Thymus (tissue), 14 donors: ENCODE results near the gene STAT3. TPM values are rescaled to one million over a fixed set of nuclear protein-coding genes. Genes with fewer than 3 reads are reported as not detected.

Experiments used
- DNase-seq, 9 donors: peaks; one replicate each; pipeline ENCODE4 v3.0.0-alpha.2; 2013; ENCODE audit warnings: low spot score in 9 of 9, low read depth in 6 of 9, missing footprints in 1 of 9
- H3K27ac ChIP-seq, 2 donors: one replicate each; pipeline ENCODE4 v1.5.1; 2013; ENCODE audit warnings: control low read depth in 1 of 2, low read depth in 1 of 2, low read length in 1 of 2, mild to moderate bottlenecking in 1 of 2, moderate library complexity in 1 of 2
- H3K27me3 ChIP-seq, 2 donors: one replicate each; pipeline ENCODE4 v1.5.1; 2013; ENCODE audit warnings: low read length in 1 of 2; ENCODE audit not compliant: control insufficient read depth in 2 of 2, insufficient read depth in 1 of 2
- H3K36me3 ChIP-seq, 2 donors: one replicate each; pipeline ENCODE4 v1.5.1; 2013; ENCODE audit warnings: low read length in 1 of 2, mild to moderate bottlenecking in 1 of 2, moderate library complexity in 1 of 2; ENCODE audit not compliant: control insufficient read depth in 2 of 2, insufficient read depth in 2 of 2
- H3K4me1 ChIP-seq, 2 donors: one replicate each; pipeline ENCODE4 v1.5.1; 2013; ENCODE audit warnings: low read length in 2 of 2; ENCODE audit not compliant: control insufficient read depth in 2 of 2, insufficient read depth in 2 of 2
- H3K4me3 ChIP-seq, 2 donors: one replicate each; pipeline ENCODE4 v1.5.1; 2013; ENCODE audit warnings: low read length in 2 of 2, control low read depth in 1 of 2, mild to moderate bottlenecking in 1 of 2
- H3K9me3 ChIP-seq, 2 donors: one replicate each; pipeline ENCODE4 v1.5.1; 2013; ENCODE audit warnings: low read length in 1 of 2, mild to moderate bottlenecking in 1 of 2; ENCODE audit not compliant: control insufficient read depth in 2 of 2, insufficient read depth in 1 of 2
- WGBS: extraction: QIAGEN DNeasy Blood & Tissue Kit; methylation state at CpG from one replicate; pipeline ENCODE4 v1.1.7; 2013; 5-methylcytosine and 5-hydroxymethylcytosine counted together
- long read RNA-seq, 10 donors: transcript quantifications; one replicate each; lab custom pipeline, GENCODE V29; 2026
- polyA plus RNA-seq: library from polyadenylated mRNA; stranded (reverse); fragments of 200-250 nt; gene quantifications from one replicate; pipeline ENCODE4 v1.2.3, GENCODE V29; 2013
- total RNA-seq: library from RNA; stranded (reverse); fragments of 120-200 nt; gene quantifications from one replicate; pipeline ENCODE4 v1.2.4, GENCODE V29; 2013
- donor health status: healthy.

Gene STAT3
- total RNA-seq (69.2 TPM), polyA plus RNA-seq (57.6 TPM)
- long read RNA-seq, donor 1, full-length matches to known transcripts: 6 of 6 reads
- long read RNA-seq, donor 1, partial matches to known transcripts: 0 of 6 reads
- long read RNA-seq, donor 1, other reads (novel, unspliced or antisense): 0 of 6 reads
- long read RNA-seq, donor 2: 0 reads
- long read RNA-seq, donor 3, full-length matches to known transcripts: 25 of 25 reads
- long read RNA-seq, donor 3, partial matches to known transcripts: 0 of 25 reads
- long read RNA-seq, donor 3, other reads (novel, unspliced or antisense): 0 of 25 reads
- long read RNA-seq, donor 4, full-length matches to known transcripts: 24 of 24 reads
- long read RNA-seq, donor 4, partial matches to known transcripts: 0 of 24 reads
- long read RNA-seq, donor 4, other reads (novel, unspliced or antisense): 0 of 24 reads
- long read RNA-seq, donor 5, full-length matches to known transcripts: 42 of 42 reads
- long read RNA-seq, donor 5, partial matches to known transcripts: 0 of 42 reads
- long read RNA-seq, donor 5, other reads (novel, unspliced or antisense): 0 of 42 reads
- long read RNA-seq, donor 6, full-length matches to known transcripts: 20 of 20 reads
- long read RNA-seq, donor 6, partial matches to known transcripts: 0 of 20 reads
- long read RNA-seq, donor 6, other reads (novel, unspliced or antisense): 0 of 20 reads
- long read RNA-seq, donor 7, full-length matches to known transcripts: 42 of 48 reads
- long read RNA-seq, donor 7, partial matches to known transcripts: 6 of 48 reads
- long read RNA-seq, donor 7, other reads (novel, unspliced or antisense): 0 of 48 reads
- long read RNA-seq, donor 8, full-length matches to known transcripts: 9 of 9 reads
- long read RNA-seq, donor 8, partial matches to known transcripts: 0 of 9 reads
- long read RNA-seq, donor 8, other reads (novel, unspliced or antisense): 0 of 9 reads
- long read RNA-seq, donor 9, full-length matches to known transcripts: 18 of 18 reads
- long read RNA-seq, donor 9, partial matches to known transcripts: 0 of 18 reads
- long read RNA-seq, donor 9, other reads (novel, unspliced or antisense): 0 of 18 reads
- long read RNA-seq, donor 10, full-length matches to known transcripts: 19 of 39 reads
- long read RNA-seq, donor 10, partial matches to known transcripts: 20 of 39 reads
- long read RNA-seq, donor 10, other reads (novel, unspliced or antisense): 0 of 39 reads

DNA sequence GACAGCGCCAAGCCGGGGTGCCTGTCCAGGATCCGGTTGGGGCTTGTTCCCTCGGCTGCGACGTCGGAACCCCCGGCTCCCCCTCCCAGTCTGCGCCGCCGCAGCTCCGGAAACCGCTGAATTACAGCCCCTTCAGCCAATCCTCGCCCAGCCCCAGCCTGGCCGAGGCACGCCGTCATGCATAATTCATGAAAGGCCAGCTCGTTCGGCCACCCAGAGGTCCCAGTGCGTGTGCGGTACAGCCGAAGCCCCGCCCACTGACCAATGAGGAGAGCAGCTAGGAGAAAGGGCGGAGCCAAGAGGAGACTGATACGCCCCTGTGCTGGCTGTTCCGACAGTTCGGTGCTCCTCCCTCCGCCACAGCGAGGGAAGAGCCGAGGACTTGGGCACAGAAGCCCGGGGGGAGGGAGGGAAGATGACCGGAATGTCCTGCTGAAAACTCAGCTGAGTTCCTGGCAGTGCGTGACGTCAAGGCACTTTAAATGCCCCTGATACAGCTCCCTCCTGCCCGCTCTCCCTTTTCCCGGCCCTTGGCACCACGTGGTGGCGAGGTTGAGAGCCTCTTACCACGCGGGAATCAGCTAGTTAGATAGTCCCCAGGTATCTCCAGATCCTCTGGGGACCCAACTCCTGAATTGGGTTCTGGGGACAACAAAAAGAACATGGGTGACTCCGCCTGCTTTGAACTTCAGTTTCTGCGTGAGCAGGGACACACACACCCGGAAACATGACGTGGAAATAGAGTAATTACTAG is at the start of gene STAT3:
Gene STAT3 (minus strand): TSS at position 62 of the 754 bp plus-strand sequence. CDS start 39,926 bp downstream, outside the sequence.
- peak; percentile 100 for DNase-seq
- Histone ChIP-seq H3K4me3 (peak within 1 kb of the TSS; percentile 86), H3K36me3 (peaks cover 0 to under 1% of the 10 kb centered on the region in 2 donors), H3K27me3 (no peaks in the 10 kb centered on the region), H3K9me3 (no peaks in the 10 kb centered on the region), H3K4me1 (peaks cover 9 to 20% of the 10 kb centered on the region in 2 donors), H3K27ac (peak within 1 kb of the TSS; percentile 96 to 99)
- under 1% methylated on average over 44 of the region's 44 CpGs for WGBS

DNA sequence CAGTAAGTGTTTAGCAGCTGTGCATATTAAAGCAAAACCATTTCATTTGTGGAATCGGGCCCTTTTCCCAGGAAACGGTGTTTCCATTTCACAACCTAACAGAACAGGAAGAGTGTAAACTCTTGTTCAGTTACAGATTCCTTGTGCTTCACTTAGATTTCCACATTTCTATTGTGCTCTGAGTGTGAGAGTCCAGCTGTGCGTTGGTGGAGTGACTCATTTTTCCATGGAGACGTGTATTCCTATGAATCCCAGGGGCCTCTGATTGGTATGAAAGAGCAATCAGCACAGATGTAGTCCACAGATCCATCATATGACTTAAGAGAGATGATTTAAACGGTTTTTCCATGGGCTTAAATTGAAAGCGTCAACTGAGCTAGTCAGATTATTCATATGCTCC is 48.1 kb upstream of the STAT3 start:
- peak overlapping the region in 1 of 2 donors; percentile 1 for H3K27ac ChIP-seq
- peaks cover 0 to 7% of the 10 kb centered on the region in 2 donors for H3K4me1 ChIP-seq
- no peak for DNase-seq

DNA sequence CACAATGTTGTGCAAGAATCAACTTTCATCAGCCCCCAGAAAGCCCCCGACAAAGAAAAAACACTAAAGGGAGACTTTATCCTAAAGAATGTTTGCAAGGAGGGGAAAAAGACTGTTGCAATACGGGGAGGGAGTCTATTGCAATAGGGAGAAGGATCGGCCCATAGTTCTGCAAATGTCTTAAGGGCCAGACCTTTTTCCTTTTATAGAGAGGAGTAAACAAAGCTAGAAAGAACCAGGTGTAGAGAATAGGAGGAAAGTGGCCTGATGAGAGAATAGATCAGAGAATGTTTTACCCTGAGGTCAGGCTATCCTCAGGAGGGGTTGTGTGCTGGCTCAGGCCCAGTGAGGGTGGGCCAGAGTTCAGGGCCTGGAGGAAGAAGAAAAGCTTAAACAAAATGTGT is 43.5 kb upstream of the STAT3 start:
- Histone ChIP-seq H3K27ac (no peak overlapping the region), H3K9me3 (no peaks in the 10 kb centered on the region), H3K4me1 (peaks cover 0 to 3% of the 10 kb centered on the region in 2 donors), H3K36me3 (no peaks in the 10 kb centered on the region), H3K27me3 (no peaks in the 10 kb centered on the region), H3K4me3 (no peak overlapping the region)
- DNase-seq: no peak
- WGBS: 94% methylated on average over 3 of the region's 3 CpGs

More for the DNA sequence above, 48.1 kb upstream of the STAT3 start:
- H3K36me3 ChIP-seq: no peaks in the 10 kb centered on the region
- no peaks in the 10 kb centered on the region for H3K27me3 ChIP-seq
- no peaks in the 10 kb centered on the region for H3K9me3 ChIP-seq
- 95% methylated on average over 6 of the region's 6 CpGs for WGBS
- no peak overlapping the region for H3K4me3 ChIP-seq

DNA sequence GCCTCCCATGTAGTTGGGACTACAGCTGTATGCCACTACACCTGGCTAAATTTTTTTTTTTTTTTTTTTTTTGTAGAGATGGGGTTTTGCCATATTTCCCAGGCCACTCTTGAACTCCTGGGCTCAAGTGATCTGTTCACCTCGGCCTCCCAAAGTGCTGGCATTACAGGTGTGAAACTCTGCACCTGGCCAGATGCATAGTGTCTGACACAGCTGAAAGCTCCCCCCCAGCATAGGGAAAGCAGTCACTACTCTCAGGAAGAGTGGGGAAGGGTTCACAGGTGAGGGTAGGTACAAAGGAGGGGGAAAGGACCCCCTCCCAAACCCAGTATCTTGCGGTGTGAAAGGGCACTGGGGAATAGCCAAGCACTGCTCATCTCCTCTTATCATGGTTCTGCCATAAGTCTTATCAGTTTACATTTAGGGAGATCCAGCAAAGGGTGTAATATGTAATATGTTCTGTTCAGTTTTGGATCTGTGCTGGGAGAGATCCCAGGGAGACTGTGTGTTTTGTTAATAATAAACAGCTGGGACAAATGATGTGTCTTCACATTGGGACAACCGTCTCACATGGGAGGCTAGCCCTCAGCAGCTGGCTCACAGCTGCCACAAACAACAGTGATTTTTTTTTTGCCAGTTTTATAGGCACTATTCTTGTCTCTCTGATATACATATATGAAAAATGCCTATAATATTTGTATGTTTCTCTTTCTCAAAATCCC is 41.6 kb upstream of the STAT3 start:
- 94% methylated on average over 3 of the region's 3 CpGs for WGBS

DNA sequence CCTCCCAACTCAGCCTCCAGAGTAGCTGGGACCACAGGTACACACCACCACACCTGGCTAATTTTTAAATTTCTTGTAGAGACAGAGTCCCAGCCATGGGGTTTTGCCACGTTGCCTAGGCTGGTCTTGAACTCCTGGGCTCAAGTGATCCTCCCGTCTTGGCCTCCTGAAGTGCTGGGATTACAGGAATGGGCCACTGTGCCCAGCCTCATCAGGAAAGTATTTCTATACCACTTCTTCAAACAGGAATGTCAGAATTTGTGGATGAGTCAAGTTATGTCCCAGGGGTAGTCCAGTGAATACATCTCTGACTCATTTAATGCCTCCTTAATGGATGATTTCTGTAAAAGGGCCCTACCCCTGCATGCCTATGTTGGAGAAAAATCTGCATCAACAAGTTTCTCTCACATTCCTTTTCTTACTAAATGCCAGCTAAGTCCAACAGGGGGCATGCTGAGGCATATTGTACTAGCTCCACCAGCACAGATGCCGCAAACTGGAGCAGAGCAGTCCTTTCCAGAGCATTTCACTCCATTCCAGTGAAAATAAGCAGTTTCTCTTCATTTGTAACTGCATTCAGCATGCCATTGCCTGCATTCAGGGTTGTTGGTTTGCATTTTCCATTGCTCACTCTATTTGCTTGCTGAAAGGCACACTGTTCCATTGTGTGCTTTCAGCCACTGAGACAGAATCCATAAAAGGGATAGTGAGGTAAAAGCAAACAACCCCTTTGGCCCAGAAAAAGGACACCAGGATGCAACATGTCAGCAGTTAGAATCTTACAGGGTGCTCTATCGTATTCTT is 40.1 kb upstream of the STAT3 start:
- DNase-seq: peak in 5 of 9 donors; percentile 41 to 81 (median 66)
- no peak overlapping the region for H3K4me3 ChIP-seq

More for the DNA sequence above, 41.6 kb upstream of the STAT3 start:
- DNase-seq: no peak
- Histone ChIP-seq H3K4me1 (peaks cover 0 to 3% of the 10 kb centered on the region in 2 donors), H3K9me3 (no peaks in the 10 kb centered on the region), H3K27ac (no peak overlapping the region), H3K4me3 (no peak overlapping the region), H3K27me3 (peaks cover 0 to 5% of the 10 kb centered on the region in 2 donors), H3K36me3 (no peaks in the 10 kb centered on the region)

DNA sequence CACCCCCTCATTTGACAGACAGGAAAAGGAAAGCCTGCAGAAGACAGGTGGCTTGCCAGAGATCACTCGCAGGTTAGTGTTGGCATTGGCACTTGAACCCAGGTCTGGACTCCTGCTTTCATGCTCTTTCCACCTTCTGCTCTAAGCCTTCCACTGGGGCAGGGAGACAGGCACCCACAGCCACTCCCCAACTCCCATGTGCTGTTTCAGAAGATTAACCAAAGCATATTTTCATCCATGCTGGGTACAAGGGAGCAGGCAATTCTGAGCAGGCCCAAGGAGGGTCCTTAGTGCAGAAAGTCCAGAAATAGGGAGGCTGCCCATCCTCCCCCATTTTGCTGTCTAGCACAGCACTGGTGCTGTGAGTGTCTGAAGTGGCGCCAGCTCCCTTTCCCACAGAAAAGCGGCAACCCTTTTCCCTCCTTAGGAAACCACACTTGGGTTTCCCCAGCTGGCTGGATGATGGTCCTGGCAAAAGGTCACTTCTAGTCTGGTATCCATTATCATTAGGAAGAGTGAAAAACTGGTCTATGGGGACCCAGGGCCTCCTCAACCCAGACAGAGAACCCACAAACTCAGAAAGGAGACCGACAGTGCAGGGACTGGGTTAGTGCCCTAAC is 36.9 kb upstream of the STAT3 start:
- Histone ChIP-seq H3K4me3 (no peak overlapping the region), H3K4me1 (peaks cover 11 to 28% of the 10 kb centered on the region in 2 donors), H3K27me3 (peaks cover 38 to 51% of the 10 kb centered on the region in 2 donors), H3K9me3 (peaks cover 0 to 20% of the 10 kb centered on the region in 2 donors), H3K27ac (no peak overlapping the region), H3K36me3 (no peaks in the 10 kb centered on the region)
- WGBS: 91% methylated on average over 4 of the region's 4 CpGs
- no peak for DNase-seq

More for the DNA sequence above, 40.1 kb upstream of the STAT3 start:
- peaks cover 0 to 4% of the 10 kb centered on the region in 2 donors for H3K9me3 ChIP-seq
- 64% methylated on average over 4 of the region's 4 CpGs for WGBS
- H3K4me1 ChIP-seq: peaks cover under 1 to 4% of the 10 kb centered on the region in 2 donors
- H3K27me3 ChIP-seq: peaks cover 9 to 19% of the 10 kb centered on the region in 2 donors
- H3K36me3 ChIP-seq: no peaks in the 10 kb centered on the region
- H3K27ac ChIP-seq: no peak overlapping the region

DNA sequence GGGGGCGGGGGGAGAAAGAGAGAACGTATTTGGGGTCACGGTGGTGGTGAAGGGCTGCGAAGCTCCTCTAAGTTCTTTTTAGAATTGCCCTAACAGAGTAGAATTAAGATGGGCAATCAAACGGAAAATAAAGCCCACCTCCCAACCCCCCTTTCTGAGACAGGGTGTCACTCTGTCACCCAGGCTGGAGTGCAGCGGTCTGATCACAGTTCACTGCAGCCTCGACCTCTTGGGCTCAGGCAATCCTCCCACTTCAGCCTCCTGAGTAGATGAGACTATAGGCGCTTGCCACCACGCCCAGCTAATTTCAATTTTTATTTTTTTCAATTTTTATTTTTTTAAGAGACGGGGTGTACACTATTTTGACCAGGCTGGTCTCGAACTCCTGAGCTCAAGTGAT is 35.5 kb upstream of the STAT3 start:
- H3K4me1 ChIP-seq: peaks cover 11 to 25% of the 10 kb centered on the region in 2 donors
- no peak for DNase-seq
- whole genome bisulfite sequencing: 84% methylated on average over 11 of the region's 11 CpGs

More for the DNA sequence above, 35.5 kb upstream of the STAT3 start:
- Histone ChIP-seq H3K27ac (no peak overlapping the region), H3K9me3 (peaks cover 0 to 20% of the 10 kb centered on the region in 2 donors), H3K4me3 (no peak overlapping the region), H3K27me3 (peaks cover 39 to 54% of the 10 kb centered on the region in 2 donors), H3K36me3 (no peaks in the 10 kb centered on the region)
